ENCODE results near the gene ATG3. TPM values are rescaled to one million over a fixed set of nuclear protein-coding genes. Genes with fewer than 3 reads are reported as not detected.

The ATG3 gene
- total RNA-seq, 1 experiment from 2014 or later, result 59.3 TPM

GRCh38 chr3:112531358-112531781 lies 30.4 kb downstream of the ATG3 start:
- Histone ChIP-seq H2AFZ (ENCODE audit: low read length) (no peak overlapping the region), H3K9me3 (ENCODE audit: control insufficient read depth, low read depth, low read length) (no peaks in the 10 kb centered on the region), H3K27ac (ENCODE audit: insufficient read length, low read depth, low read length) (no peak overlapping the region), H2AK5ac (ENCODE audit: insufficient read length, low read length) (no peak overlapping the region), H3K4me1 (ENCODE audit: insufficient read depth, low read length) (no peaks in the 10 kb centered on the region), H2BK120ac (ENCODE audit: low read depth, low read length, poor library complexity, severe bottlenecking) (no peak overlapping the region), H3K56ac (ENCODE audit: insufficient read length, low read depth, low read length) (no peak overlapping the region), H2BK5ac (ENCODE audit: insufficient read length, low read length) (no peak overlapping the region), H4K91ac (ENCODE audit: insufficient read length, low read depth, low read length) (no peak overlapping the region), H3K79me1 (ENCODE audit: insufficient read depth, low read depth, low read length, poor library complexity, severe bottlenecking) (no peaks in the 10 kb centered on the region), H3K23me2 (ENCODE audit: insufficient read length, low read depth, low read length, poor library complexity, severe bottlenecking) (no peaks in the 10 kb centered on the region), H3K14ac (ENCODE audit: insufficient read depth, low read length) (no peak overlapping the region), H3T11ph (ENCODE audit: low read length) (no peak overlapping the region), H2BK20ac (ENCODE audit: low read depth, low read length, poor library complexity, severe bottlenecking) (no peak overlapping the region), H3K23ac (ENCODE audit: insufficient read length, low read depth, low read length) (no peak overlapping the region), H4K5ac (ENCODE audit: insufficient read length, low read depth, low read length) (no peak overlapping the region), H2BK15ac (ENCODE audit: low read depth, low read length) (no peak overlapping the region), H3K79me2 (ENCODE audit: insufficient read depth, low read length) (no peaks in the 10 kb centered on the region), H3K27me3 (ENCODE audit: insufficient read depth, low read length) (no peaks in the 10 kb centered on the region), H3K4me2 (ENCODE audit: insufficient read depth, insufficient read length, low read length) (no peak overlapping the region), H3K9ac (ENCODE audit: extremely low read depth, insufficient read length, low read length) (no peak overlapping the region), H4K20me1 (ENCODE audit: control insufficient read depth, insufficient read depth, insufficient read length) (no peaks in the 10 kb centered on the region), H2BK12ac (ENCODE audit: insufficient read length, low read depth, low read length) (no peak overlapping the region), H4K8ac (replicated peaks; ENCODE audit: insufficient read length, low read depth, low read length) (no peak overlapping the region), H3K4ac (ENCODE audit: low read depth, low read length) (no peak overlapping the region), H3K18ac (ENCODE audit: insufficient read length, low read depth, low read length) (no peak overlapping the region)
- Mint-ChIP-seq H3K27ac (no peak overlapping the region), H3K9me3 (no peaks in the 10 kb centered on the region), H3K4me1 (no peaks in the 10 kb centered on the region), H3K36me3 (ENCODE audit: insufficient read depth in 1 of 3, low read depth in 3 of 3) (peaks cover 4 to 38% (median 13%) of the 10 kb centered on the region in 3 experiments), H3K4me3 (no peak overlapping the region), H3K27me3 (ENCODE audit: low read depth) (no peaks in the 10 kb centered on the region)
- DNase-seq, result no peak
- peak; percentile 74 for TF ChIP-seq CTCF (conservative IDR thresholded peaks at IDR 0.05)
- WGBS (ENCODE audit: extremely low coverage, insufficient read length, low lambda C conversion rate), result no CpG with 5 or more reads among the region's 1 CpG

All from H9 (cell line).